NB4 (cell line): Measurements from ENCODE around the gene CTDSPL.

Experiments
- CTCF ChIP-seq: IDR thresholded peaks from one replicate; pipeline ENCODE4 v1.5.1; 2012; ENCODE audit warnings: low read depth, low read length
- MAX ChIP-seq: IDR thresholded peaks from 2 replicates; pipeline ENCODE4 v1.6.1; 2011; ENCODE audit warnings: low read depth, low read length
- MYC ChIP-seq: IDR thresholded peaks from 2 replicates; pipeline ENCODE4 v1.6.1; 2011; ENCODE audit warnings: low read depth, low read length
- POLR2A ChIP-seq: IDR thresholded peaks from 2 replicates; pipeline ENCODE4 v1.6.1; 2011; ENCODE audit warnings: mild to moderate bottlenecking; ENCODE audit not compliant: insufficient read length; ENCODE audit errors: extremely low read depth

GRCh38 chr3:37932505-37932904, 70.8 kb downstream of the CTDSPL start:
- TF ChIP-seq CTCF (no peak), MYC (no peak), POLR2A (no peak), MAX (no peak)
